MM.1S (cell line): ENCODE measurements around the gene PSMD1.

ENCODE experiments used
- CTCF ChIP-seq: fragments of 300-600 bp; sonication (generic); IDR thresholded peaks from 2 replicates; pipeline ENCODE4 v1.5.1; 2016; ENCODE audit warnings: antibody characterized with exemption, low read length, mixed read lengths
- EZH2 ChIP-seq: fragments of 300-600 bp; sonication (generic); optimal IDR thresholded peaks from 2 replicates; pipeline ENCODE3; 2017; ENCODE audit warnings: low read depth, mild to moderate bottlenecking, antibody characterized with exemption, low read length, mixed read lengths

- TF ChIP-seq CTCF (no peak), EZH2 (no peak)
Observed at GRCh38 chr2:231152800-231153557, 96.3 kb downstream of the PSMD1 start.
